Vagina (tissue), 2 donors: ENCODE results near the gene BCAS1. TPM values are rescaled to one million over a fixed set of nuclear protein-coding genes. Genes with fewer than 3 reads are reported as not detected.

ENCODE experiments used
- DNase-seq, 2 donors: peaks; one replicate each; pipeline ENCODE4 v3.0.0-alpha.2; 2017; ENCODE audit errors: extremely low spot score in 2 of 2
- H3K27ac ChIP-seq: fragments of 200-600 bp; sonication (generic); one replicate; pipeline ENCODE4 v1.5.1; 2019
- H3K27me3 ChIP-seq: fragments of 200-600 bp; sonication (generic); one replicate; pipeline ENCODE4 v1.5.1; 2019
- H3K36me3 ChIP-seq, 2 donors: fragments of 200-600 bp; sonication (generic); one replicate each; pipeline ENCODE4 v1.5.1; 2017 to 2019
- H3K4me1 ChIP-seq: fragments of 200-600 bp; sonication (generic); one replicate; pipeline ENCODE4 v1.5.1; 2019
- H3K4me3 ChIP-seq, 2 donors: fragments of 200-600 bp; sonication (generic); 1 replicate in 1 of 2; 2 replicates in 1 of 2; pipeline ENCODE4 v1.5.1; 2016 to 2019
- H3K9me3 ChIP-seq: fragments of 200-600 bp; sonication (generic); one replicate; pipeline ENCODE4 v1.5.1; 2019
- CTCF ChIP-seq, 3 experiments: fragments of 450-650 bp in 2 of 3; fragments of 200-600 bp in 1 of 3; sonication (generic) in 1 of 3; IDR thresholded peaks; one replicate each; pipeline ENCODE4 v1.5.1; 2017 to 2019; ENCODE audit warnings: antibody characterized with exemption in 3 of 3, mild to moderate bottlenecking in 2 of 3, moderate library complexity in 2 of 3
- POLR2A ChIP-seq, 2 donors: fragments of 450-650 bp; IDR thresholded peaks; one replicate each; pipeline ENCODE4 v1.6.1; 2017; ENCODE audit warnings: antibody characterized with exemption in 2 of 2, mild to moderate bottlenecking in 2 of 2, moderate library complexity in 2 of 2
- POLR2AphosphoS5 ChIP-seq, 2 donors: sonication (generic); formaldehyde crosslinking; IDR thresholded peaks; one replicate each; pipeline ENCODE4 v1.9.0; 2017; ENCODE audit warnings: antibody characterized with exemption in 2 of 2, mild to moderate bottlenecking in 2 of 2, low read depth in 1 of 2; ENCODE audit not compliant: insufficient read depth in 1 of 2
- intact Hi-C: fragments of 100-400 bp; cut with DNase I; formaldehyde crosslinking; loops from one replicate; pipeline ENCODE4 v1.15.1; 2023
- total RNA-seq: library from RNA; depleted of rRNA; stranded (reverse); fragments of >200 nt; gene quantifications from one replicate; pipeline ENCODE4 v1.2.3, GENCODE V29; 2016

BCAS1 gene
- total RNA-seq, 1 donor from 2014 or later: 2.7 TPM

GRCh38 chr20:53904261-53904660, 166.1 kb downstream of the BCAS1 start:
- H3K4me1 ChIP-seq: peaks cover 57% of the 10 kb centered on the region
- H3K27me3 ChIP-seq: no peaks in the 10 kb centered on the region
- TF ChIP-seq POLR2A (IDR thresholded peaks at IDR 0.05) (no peak), CTCF (IDR thresholded peaks at IDR 0.05) (no peak), POLR2AphosphoS5 (IDR thresholded peaks at IDR 0.05; ENCODE audit: insufficient read depth in 1 of 2, low read depth in 1 of 2) (no peak)
- H3K27ac ChIP-seq: no peak overlapping the region
- H3K4me3 ChIP-seq: no peak overlapping the region
- DNase-seq: no peak
- intact Hi-C loops: no loop called here
- no peaks in the 10 kb centered on the region for H3K36me3 ChIP-seq
- H3K9me3 ChIP-seq: no peaks in the 10 kb centered on the region

- TF ChIP-seq POLR2A (IDR thresholded peaks at IDR 0.05) (no peak), POLR2AphosphoS5 (IDR thresholded peaks at IDR 0.05; ENCODE audit: insufficient read depth in 1 of 2, low read depth in 1 of 2) (no peak), CTCF (IDR thresholded peaks at IDR 0.05) (no peak)
- Histone ChIP-seq H3K27me3 (no peaks in the 10 kb centered on the region), H3K9me3 (no peaks in the 10 kb centered on the region), H3K27ac (no peak overlapping the region), H3K36me3 (no peaks in the 10 kb centered on the region), H3K4me3 (no peak overlapping the region), H3K4me1 (peaks cover 57% of the 10 kb centered on the region)
- intact Hi-C loops: no loop called here
- DNase-seq: no peak
These were observed 166.8 kb downstream of the BCAS1 start for GRCh38 chr20:53903652-53903987.

- intact Hi-C loops: no loop called here
- H3K4me1 ChIP-seq: peaks cover 58% of the 10 kb centered on the region
- DNase-seq: no peak
- H3K9me3 ChIP-seq: no peaks in the 10 kb centered on the region
- H3K36me3 ChIP-seq: no peaks in the 10 kb centered on the region
- H3K27me3 ChIP-seq: no peaks in the 10 kb centered on the region
- TF ChIP-seq CTCF (IDR thresholded peaks at IDR 0.05): no peak
- TF ChIP-seq POLR2A (IDR thresholded peaks at IDR 0.05): no peak
- no peak for TF ChIP-seq POLR2AphosphoS5 (IDR thresholded peaks at IDR 0.05; ENCODE audit: insufficient read depth in 1 of 2, low read depth in 1 of 2)
- no peak overlapping the region for H3K27ac ChIP-seq
- H3K4me3 ChIP-seq: no peak overlapping the region
These were observed 167.3 kb downstream of the BCAS1 start for GRCh38 chr20:53902968-53903651.

GRCh38 chr20:53901497-53902096, 168.8 kb downstream of the BCAS1 start:
- no peak for DNase-seq
- no peaks in the 10 kb centered on the region for H3K27me3 ChIP-seq
- intact Hi-C loops: no loop called here
- peaks cover 47% of the 10 kb centered on the region for H3K4me1 ChIP-seq
- H3K36me3 ChIP-seq: no peaks in the 10 kb centered on the region
- no peak for TF ChIP-seq CTCF (IDR thresholded peaks at IDR 0.05)
- TF ChIP-seq POLR2AphosphoS5 (IDR thresholded peaks at IDR 0.05; ENCODE audit: insufficient read depth in 1 of 2, low read depth in 1 of 2): no peak
- no peak for TF ChIP-seq POLR2A (IDR thresholded peaks at IDR 0.05)
- no peak overlapping the region for H3K4me3 ChIP-seq
- no peaks in the 10 kb centered on the region for H3K9me3 ChIP-seq
- peak overlapping the region; percentile 65 for H3K27ac ChIP-seq

GRCh38 chr20:53901064-53901463, 169.3 kb downstream of the BCAS1 start:
- no peak for DNase-seq
- Histone ChIP-seq H3K27ac (peak overlapping the region; percentile 65), H3K4me3 (no peak overlapping the region), H3K36me3 (no peaks in the 10 kb centered on the region), H3K27me3 (no peaks in the 10 kb centered on the region), H3K9me3 (no peaks in the 10 kb centered on the region), H3K4me1 (peaks cover 41% of the 10 kb centered on the region)
- no peak for TF ChIP-seq CTCF (IDR thresholded peaks at IDR 0.05)
- TF ChIP-seq POLR2A (IDR thresholded peaks at IDR 0.05): no peak
- TF ChIP-seq POLR2AphosphoS5 (IDR thresholded peaks at IDR 0.05; ENCODE audit: insufficient read depth in 1 of 2, low read depth in 1 of 2): no peak
- intact Hi-C loops: no loop called here
